ENCODE measurements around the gene MIPOL1.

The MIPOL1 gene

DNA sequence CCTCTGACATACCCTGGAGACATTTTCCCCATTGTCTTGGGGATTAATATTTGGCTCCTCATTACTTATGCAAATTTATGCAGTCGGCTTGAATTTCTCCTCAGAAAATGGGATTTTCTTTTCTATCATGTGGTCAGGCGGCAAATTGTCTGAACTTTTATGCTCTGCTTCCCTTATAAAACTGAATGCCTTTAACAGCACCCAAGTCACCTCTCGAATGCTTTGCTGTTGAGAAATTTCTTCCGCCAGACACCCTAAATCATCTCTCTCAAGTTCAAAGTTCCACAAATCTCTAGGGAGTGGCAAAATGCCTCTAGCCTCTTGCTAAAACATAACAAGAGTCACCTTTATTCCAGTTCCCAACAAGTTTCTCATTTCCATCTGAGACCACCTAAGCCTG is 27.9 kb downstream of the MIPOL1 start:
- in situ Hi-C loops (cut with MboI; ENCODE audit: low sequenced_read_pairs): loop anchor here (25.0 kb wide), 1 partner anchor 662 kb away; no protein-coding TSS in a partner anchor

DNA sequence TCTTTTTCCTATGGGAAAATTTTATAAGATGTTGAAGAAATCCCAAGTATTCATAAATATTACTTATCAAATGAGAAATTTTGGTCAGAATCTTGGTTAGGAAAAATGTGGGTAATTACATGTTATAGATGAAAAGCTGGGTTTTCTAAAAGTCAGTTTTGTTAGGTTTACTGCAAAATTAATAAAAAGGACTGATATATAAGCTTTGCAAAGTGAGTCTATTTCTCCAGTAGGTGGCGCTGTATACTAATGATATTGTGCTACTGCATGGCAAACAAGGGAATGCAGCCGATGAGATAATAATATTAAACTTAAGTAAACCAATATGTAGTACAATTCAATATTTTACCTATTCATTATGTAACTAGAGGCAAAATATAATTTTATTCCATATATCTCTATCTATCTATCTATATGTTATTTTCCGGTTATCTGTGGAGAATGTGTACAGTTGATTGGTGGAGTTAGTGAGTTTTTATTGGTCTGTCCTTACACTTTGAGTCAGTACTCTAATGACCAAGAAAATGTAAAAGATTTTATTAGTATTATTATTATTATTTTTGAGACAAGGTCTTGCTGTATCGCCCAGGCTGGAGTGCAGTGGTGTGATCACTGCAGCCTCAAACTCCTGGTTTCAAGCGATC is 32.9 kb downstream of the MIPOL1 start:
- in situ Hi-C loops (cut with MboI; ENCODE audit: low sequenced_read_pairs): loop anchor here (25.0 kb wide), 1 partner anchor 657 kb away; no protein-coding TSS in a partner anchor

DNA sequence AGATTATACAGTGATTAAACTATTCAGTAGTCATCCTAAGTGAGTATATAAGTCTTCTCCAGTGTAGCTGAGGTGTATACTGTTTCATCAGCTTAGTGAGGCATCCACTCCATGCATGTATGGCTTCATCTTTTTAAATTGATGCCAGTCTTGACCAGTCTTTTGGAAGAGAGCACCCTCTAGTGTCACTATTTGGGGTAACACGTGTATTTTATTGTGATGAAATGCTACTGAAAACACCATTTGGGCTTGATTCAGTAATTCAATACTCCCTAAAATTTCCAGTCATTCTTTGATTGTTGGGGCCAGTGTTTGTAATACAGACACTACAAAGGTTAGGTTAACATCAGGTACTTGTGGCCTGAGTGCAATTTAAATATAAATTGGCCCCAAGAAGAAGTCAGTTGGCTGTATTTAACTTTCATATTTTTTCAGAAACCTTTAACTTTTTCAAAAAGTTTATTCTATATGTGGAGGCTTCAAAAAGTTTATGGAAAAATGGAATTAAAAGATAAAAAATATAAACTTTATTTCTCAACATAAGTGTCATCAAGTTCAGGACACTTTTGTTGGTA is 35.3 kb downstream of the MIPOL1 start:
- in situ Hi-C loops (cut with MboI; ENCODE audit: low sequenced_read_pairs): loop anchor here (25.0 kb wide), 1 partner anchor 654 kb away; no protein-coding TSS in a partner anchor

DNA sequence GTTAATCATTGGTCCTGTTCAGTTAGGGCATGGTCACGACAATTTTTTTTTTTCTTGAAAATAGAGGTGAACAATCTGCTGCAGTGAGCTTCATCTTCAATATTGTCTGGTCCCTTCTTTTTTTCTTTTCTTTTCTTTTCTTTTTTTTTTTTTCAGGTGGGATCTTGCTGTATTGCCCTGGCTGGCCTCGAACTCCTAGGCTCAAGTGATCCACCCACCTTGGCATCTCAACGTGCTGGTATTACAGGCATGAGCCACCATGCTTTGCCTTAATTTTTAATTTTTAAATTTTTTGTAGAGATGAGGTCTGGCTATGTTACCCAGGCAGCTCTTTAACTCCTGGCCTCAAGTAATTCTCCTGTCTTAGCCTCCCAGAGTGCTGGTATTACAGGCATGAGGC is 36.5 kb downstream of the MIPOL1 start:
- in situ Hi-C loops (cut with MboI; ENCODE audit: low sequenced_read_pairs): loop anchor here (25.0 kb wide), 1 partner anchor 653 kb away; no protein-coding TSS in a partner anchor

DNA sequence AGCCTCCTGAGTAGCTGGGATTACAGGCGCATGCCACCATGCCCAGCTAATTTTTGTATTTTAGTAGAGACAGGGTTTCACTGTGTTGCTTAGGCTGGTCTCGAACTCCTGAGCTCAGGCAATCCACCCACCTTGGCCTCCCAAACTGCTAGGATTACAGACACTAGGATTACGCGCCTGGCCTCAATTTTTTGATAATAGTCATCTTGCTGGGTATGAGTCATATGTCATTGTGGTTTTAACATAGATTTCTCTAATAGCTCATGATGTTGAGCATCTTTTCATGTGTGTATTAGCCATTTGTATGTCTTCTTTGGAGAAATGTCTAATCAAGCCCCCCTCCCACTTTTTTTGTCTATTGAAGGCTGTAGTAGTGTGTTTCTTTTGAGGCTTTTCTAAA is 38.3 kb downstream of the MIPOL1 start:
- in situ Hi-C loops (cut with MboI; ENCODE audit: low sequenced_read_pairs): loop anchor here (25.0 kb wide), 1 partner anchor 651 kb away; no protein-coding TSS in a partner anchor

DNA sequence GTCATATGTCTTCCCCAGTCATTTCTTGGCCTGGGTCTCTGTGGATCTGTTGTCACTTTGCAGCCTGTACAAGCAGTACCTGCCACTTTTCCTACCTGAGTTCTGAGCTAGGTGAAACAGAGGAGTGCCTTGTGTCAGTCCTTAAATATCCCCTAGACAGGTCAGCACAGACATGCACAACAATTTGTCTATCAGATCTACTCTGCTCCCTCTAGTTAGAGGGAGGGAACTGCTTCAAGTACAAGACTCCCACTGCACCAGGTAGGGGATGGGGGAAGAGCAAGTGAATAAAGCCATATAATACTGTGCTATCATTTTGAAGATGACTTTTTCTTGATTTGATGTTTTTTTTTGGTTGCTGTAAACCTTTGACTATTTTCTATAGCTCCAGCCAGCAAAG is 39.4 kb downstream of the MIPOL1 start:
- in situ Hi-C loops (cut with MboI; ENCODE audit: low sequenced_read_pairs): loop anchor here (25.0 kb wide), 1 partner anchor 650 kb away; no protein-coding TSS in a partner anchor

DNA sequence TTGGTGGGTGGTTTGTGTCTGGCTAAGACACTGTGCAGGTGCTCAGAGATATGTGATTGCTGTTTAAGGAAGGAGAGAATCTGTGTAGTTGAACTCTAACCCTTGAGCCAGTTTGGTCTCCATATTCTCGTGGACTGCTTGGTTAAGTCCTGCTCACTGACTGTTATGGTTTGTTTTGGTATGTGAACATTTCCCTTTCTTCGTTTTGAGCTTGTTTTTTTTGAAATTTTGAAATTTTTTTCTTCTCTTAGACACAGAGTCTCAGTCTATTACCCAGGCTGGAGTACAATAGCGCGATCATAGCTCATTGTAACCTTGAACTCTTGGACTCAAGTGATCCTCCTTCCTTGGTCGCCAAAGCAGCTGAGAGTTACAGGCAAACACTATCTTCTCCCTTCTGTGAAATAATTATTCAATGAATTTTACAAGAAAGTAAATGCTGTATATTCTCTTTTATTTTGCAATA is 40.0 kb downstream of the MIPOL1 start:
- in situ Hi-C loops (cut with MboI; ENCODE audit: low sequenced_read_pairs): loop anchor here (25.0 kb wide), 1 partner anchor 650 kb away; no protein-coding TSS in a partner anchor

DNA sequence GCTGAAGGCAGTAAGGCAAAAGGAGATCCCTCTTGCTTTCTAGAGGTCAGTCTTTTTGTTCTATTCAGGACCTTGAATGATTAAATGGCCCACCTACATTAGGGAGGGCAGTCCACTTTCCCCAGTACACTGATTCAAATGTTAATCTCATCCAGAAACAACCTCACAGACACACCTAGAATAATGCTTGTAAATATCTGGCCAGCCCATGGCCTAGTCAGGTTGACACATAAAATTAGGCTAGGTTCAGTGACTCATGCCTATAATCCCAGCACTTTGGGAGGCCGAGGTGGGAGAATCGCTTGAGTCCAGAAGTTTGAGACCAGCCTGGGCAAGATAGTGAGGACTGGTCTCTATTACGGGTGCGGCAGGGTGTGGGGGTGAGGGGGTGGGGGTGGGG is 43.5 kb downstream of the MIPOL1 start:
- in situ Hi-C loops (cut with MboI; ENCODE audit: low sequenced_read_pairs): loop anchor here (25.0 kb wide), 1 partner anchor 646 kb away; no protein-coding TSS in a partner anchor

DNA sequence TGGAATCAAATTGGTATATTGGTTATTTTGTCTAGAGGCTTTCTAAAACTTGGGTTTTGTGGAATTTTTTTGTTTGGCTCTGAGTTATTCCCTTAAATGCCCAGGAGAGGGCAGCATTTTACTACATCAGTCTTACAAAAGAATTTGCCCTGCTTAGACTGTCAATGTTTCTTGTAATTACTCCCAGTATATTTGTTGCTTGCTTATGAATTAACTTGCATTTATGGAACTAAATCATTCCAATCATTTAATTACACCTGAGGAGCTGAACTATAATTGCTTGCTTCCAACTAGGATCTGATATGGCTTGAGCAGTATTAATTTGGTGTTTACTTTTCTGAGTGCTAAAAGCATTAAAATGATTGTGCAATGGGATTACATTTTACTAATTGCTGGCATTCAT is 48.7 kb downstream of the MIPOL1 start:
- in situ Hi-C loops (cut with MboI; ENCODE audit: low sequenced_read_pairs): loop anchor here (25.0 kb wide), 1 partner anchor 641 kb away; no protein-coding TSS in a partner anchor

DNA sequence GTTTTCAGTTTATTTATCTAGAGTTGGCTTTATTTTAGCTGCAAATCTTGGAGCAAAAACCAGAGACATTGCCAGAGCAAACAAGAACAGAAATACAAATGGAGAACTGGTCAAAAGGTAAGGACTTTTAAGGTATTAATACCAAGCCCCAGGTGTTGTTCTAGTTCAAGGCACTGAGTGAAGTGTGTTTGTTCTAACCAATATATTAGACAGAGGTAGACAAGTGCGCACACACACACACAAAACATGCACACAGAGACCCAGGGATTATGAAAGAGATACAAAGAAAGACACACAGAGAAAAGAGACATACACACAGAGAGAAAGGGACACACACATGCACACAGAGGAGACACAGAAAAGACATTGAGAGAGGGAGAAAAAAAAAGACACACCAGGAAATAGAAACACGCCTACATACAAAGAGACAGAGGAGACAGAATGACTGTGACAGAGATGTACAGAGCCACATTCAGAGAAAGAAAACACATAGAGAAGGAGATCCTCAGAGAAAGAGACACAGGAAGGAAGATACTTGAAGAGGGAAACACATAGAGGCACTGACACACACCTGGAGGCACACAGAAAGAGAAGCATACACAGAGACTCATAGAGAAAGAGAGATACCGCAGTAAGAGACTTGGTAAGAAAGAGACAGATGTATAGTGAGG is 50.2 kb downstream of the MIPOL1 start:
- in situ Hi-C loops (cut with MboI; ENCODE audit: low sequenced_read_pairs): loop anchor here (25.0 kb wide), 1 partner anchor 639 kb away; no protein-coding TSS in a partner anchor

DNA sequence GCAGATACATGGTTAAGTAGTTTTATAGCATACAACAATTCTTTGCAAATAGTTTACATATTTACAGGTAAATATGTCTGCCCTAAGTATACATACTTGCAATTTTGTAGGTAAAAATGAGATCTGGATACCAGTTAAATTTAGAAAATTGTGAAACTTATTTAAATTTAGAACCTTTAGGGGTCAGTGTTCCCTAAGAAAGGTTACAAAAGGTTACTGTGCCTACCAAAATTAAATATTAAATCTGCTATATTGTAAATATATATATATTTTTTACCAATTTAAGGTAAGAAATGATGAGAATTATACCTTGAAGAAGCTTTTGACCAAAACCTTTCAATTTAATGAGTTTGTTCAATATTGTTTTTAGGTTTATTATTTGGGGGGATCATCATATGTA is 54.0 kb downstream of the MIPOL1 start:
- in situ Hi-C loops (cut with MboI; ENCODE audit: low sequenced_read_pairs): no loop called here

DNA sequence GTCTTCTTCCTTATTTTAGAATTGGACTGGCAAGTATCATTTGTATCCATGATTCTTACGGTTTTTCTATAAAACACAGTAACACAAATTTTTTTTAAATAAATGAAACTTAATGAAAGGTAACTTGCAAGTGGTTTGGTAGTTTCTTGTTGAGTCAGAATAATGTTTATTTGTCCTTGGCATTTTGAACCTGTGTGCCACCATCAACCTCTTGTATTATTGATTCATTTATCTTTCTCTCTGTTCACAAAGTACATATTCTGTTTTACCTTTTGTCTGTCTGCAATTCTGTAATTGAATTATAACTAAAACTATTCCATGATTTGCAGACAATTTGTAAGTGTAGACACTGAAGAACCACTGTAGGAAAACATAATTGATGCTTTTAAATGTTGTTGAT is 54.7 kb downstream of the MIPOL1 start:
- in situ Hi-C loops (cut with MboI; ENCODE audit: low sequenced_read_pairs): no loop called here

DNA sequence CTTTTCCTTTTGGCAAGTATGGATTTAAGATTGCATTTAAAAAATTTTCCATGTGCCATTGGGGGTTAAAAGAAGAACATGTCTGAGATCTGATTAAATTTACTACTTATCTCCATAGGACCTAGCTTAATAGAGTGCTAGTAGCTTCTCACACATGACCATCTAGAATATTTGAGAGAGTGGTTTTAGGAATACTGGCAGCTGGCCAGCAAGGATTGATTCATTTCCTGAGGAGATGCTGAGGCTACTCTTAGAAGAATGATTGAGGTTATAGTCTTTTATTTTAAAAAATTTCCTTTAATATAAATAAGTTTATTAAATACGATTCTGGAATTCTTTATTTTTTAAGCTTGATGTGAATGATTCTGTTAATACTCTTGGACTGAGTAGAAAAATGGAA is 56.2 kb downstream of the MIPOL1 start:
- in situ Hi-C loops (cut with MboI; ENCODE audit: low sequenced_read_pairs): no loop called here

DNA sequence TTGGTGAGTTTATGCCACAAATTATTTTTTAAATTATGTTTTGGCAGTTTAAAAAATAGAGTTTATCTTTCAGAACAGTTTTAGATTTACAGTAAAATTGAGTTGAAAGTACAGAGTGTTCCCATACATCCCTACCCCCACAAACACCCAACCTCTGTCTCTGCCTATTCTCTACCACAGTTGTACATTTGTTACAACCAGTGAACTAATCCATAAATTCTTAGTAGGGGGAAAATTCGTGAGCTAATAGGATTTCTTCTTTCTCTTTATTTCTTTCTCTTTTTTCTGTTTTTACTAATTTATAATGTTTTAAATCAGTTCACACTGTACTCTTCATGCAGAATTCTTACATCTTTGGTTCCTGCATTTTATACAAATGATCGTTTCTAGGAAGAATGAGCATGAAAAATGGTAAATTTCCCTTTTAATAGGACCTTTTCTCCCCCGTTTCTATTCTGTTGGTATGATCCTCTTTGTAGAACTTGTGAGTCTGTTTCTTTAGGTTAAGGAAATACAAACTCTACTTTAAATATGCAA is 56.7 kb downstream of the MIPOL1 start:
- in situ Hi-C loops (cut with MboI; ENCODE audit: low sequenced_read_pairs): no loop called here

DNA sequence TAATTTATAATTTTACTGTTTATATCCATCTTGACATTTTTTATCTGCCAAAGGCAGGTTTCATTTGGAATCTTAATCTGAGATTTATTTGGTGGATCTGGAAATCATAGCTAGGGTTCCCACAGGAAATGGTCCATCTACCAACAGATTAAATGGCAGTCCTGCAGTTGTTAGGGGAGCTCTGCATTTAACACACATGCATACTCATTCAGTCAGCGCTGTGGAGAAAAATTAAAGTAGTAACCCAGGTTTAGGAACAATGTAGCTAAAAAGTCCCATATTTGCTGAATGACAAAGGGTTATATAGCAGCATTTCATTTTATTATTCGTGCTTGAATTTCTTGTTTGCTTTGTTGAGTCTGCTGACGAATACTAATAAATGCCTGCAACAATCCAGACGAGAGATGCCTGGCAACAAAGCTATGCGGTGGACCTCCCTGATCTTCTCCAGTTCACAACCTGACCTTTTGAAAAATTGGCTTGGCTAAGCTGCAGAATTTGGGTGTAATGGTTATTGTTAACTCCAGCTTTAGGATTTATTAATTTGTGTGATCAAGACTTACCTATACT is 59.8 kb downstream of the MIPOL1 start:
- in situ Hi-C loops (cut with MboI; ENCODE audit: low sequenced_read_pairs): no loop called here

DNA sequence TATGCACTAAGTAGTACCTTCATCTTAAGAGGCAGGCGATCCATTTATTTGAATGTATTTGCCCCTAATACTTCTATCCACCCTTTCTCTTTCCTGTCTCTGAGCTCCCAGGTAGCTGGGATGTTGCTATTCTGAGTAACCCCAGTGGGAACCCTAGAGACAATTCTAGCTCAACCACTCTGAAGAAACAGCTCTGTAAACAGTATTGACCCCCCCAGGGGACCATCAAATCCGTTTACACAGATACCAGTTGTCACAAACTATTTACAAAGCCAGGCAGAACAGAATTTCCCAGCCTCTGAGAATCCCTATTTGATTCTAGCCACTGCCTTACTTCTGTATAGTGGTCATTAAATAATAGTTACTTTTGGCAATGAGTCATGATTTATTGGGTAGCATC is 64.9 kb downstream of the MIPOL1 start:
- in situ Hi-C loops (cut with MboI; ENCODE audit: low sequenced_read_pairs): no loop called here

DNA sequence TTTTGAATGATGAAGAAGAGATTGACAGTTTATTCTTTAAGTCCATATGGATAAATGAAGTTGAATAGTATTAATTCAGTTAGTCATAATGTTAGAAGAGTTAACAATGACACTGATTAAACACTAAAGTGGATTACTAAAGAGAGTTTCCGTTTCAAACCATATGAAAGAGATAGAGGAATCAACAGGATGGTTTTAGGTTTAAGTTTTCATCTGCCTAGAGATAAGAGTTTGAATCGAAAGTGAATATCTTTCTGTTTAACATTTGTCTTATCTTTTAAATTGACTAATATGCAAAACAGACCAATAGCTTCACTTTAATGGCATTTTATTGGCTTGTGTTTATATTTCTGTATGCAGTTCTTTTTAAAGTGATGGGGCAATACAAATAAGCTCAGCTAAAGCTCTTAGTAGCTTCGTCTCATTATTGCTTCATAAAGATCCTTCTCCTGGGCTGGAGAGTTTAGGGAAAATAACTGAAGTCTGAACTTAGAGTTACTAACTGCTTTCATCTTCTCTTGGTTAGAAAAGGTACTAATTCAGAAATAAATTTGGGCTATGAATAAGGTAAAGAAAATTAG is 66.0 kb downstream of the MIPOL1 start:
- in situ Hi-C loops (cut with MboI; ENCODE audit: low sequenced_read_pairs): no loop called here

DNA sequence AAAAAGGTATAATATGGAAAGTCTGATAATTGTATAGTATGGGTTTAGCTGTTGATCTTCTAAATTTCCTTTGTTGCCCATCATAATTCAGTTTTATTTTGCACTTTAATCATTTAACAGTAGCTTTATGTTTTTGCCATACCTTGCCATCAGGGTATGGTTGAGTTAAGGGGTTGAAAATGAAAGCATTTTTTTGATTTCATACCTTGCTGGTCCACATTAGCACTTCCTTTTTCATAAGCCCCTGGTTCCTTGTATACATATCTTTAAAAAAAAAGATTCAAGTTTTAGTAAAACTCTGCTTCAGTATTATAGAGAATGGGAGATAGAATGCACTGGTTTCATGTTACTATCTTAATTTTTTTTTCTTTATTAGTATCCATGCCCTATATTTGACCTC is 71.1 kb downstream of the MIPOL1 start:
- in situ Hi-C loops (cut with MboI; ENCODE audit: low sequenced_read_pairs): no loop called here

DNA sequence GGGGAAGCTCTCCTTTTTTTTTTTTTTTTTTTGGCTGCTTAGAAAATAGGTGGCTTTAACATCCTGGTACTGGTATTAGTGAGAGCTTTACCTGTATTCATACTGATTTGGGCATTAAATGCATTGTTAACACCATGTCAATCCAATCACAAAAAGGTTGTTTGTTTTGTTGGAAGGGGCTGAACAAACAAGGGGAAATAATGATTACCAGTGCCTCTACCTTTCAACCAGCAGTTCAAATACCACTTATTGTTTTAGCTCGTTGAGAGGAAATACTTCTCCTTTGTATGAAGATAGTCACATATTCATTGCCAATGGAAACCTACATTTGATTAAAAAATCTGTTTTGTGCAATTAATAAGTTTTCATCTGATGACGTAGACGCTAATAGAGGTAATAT is 72.9 kb downstream of the MIPOL1 start:
- in situ Hi-C loops (cut with MboI; ENCODE audit: low sequenced_read_pairs): no loop called here

DNA sequence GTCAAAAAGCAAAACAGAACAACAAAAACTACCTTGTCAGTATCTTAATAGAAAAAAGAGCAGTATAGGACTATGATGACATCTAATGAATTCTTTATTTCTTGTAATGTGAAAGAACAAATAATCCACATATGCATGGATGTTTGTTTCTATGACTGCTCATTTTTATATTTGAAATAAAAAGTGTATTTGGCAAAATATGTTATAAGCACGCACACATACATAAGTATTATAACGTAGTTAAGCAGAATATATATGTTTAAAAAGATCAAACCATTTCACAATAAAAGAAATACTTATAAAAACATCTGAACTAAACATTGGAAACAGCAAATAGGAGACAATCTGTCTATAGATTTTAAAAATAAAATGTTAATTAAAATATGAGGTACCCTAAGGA is 74.8 kb downstream of the MIPOL1 start:
- in situ Hi-C loops (cut with MboI; ENCODE audit: low sequenced_read_pairs): no loop called here

DNA sequence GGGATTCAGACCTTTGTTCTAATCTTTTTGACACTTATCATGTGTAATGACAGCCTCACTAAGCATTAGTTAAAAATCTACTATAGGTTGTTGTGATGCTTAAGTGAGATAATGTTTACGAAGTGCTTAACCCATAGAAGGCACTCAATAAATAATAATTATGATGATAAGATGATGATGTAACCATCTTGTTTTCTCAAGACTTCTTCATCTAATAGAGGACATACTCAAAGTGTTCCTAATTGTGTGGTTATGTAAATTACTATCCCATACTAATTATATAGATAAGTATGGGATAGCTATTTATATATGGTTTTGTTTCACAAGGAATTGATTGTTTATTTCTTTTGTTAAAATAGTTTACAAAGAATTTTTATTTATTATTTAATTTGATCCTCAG is 76.9 kb downstream of the MIPOL1 start:
- in situ Hi-C loops (cut with MboI; ENCODE audit: low sequenced_read_pairs): no loop called here

All from HL-60/S4 treated with phorbol 12-myristate 13-acetate at 8.2 ng/mL for 4 days and 3 days (cell line).